Measurements from ENCODE around the gene ZBTB24.
A peak's percentile ranks its signal among the peaks of the same experiment; 100 is the strongest.
"Not testable (repeated sequence)": the region's sequence is repeated elsewhere in the genome, so short reads cannot be mapped to it uniquely, and the experiment has no call there.

ZBTB24 gene

DNA sequence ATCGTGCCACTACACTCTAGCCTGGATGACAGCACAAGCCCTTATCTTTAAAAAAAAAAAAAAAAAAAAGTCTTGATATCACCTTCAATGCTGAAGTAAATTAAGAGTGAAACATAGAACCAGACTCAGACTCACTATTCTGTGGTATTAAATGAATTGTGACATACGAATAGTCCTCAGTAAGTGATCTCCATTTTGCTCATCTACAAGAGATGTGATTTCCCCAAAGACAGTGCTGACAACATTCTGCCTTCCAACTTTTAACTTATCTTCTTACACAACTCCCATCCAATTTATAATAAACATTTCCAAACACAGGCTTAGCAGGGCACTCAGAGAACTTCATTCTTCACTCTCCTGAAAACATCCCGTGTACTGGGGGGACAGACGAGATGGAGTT is 8.0 kb downstream of the ZBTB24 start:
- Histone ChIP-seq H3K27ac (no peak overlapping the region), H3K4me3 (no peak overlapping the region)

DNA sequence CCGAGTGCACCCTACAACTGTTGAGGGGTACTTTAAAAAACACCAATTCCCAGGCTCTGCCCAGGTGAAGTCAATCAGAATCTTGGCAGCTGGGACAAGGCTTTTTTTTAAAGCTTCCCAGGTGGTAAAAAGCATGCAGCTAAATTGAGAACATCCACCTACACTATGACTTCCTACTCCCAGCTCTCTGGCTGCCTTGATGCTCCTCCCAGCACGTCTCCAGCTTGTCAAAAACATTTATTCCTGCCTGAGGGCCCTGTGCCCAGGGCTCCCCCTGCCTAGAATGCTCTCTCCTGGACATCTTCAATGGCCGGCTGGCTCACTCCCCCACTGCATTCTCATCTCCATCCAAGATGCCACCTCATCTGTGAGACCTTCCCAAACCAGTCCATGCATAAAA is 9.9 kb downstream of the ZBTB24 start:
- Histone ChIP-seq H3K27ac (no peak overlapping the region), H3K4me3 (no peak overlapping the region)

DNA sequence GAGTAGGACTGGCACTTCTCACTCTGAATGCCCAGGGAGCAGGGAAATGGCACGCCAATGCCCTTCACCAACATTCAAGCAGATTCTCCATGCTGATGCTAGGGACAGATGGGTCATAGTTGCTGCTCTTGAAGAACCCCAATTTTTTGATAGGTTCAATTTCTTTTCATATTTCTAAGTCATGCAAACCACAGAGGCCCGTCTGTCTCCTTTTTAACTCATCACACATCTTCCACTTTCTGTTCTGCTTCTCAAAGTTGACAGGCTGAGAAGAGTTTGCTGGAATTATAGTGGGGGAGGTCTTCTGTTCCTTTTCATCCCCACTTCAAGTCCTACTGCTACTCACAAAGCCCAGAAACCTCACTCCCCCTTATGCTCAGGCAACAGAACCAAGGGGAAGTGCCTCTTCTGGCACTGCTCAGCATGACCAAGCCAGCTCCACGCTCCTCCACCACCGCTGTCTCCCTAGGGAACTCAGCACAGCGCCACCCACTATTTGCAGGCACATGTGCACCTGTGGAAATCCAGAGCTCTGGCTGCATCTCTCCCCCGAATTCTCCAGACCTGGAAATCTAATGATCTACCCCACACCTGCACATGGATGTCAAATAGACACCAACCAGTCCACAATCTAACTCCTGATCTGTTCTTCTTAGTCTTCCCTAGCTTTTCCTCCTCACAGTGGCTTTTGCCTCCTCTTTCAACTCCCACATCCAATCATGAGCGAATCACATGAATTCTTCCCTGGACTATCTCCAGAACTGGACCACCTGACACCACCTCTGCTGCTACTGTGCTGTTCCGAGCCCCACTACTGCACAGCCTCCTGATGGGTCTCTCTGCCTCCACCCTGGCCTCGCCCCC is 10.7 kb downstream of the ZBTB24 start:
- Histone ChIP-seq H3K4me3 (no peak overlapping the region), H3K27ac (no peak overlapping the region)

GRCh38 chr6:109471105-109471810 is 11.8 kb downstream of the ZBTB24 start:
- H3K4me3 ChIP-seq, result no peak overlapping the region
- no peak overlapping the region for H3K27ac ChIP-seq

- Histone ChIP-seq H3K27ac (no peak overlapping the region), H3K4me3 (no peak overlapping the region)
Observed at GRCh38 chr6:109469591-109470189, 13.3 kb downstream of the ZBTB24 start.

DNA sequence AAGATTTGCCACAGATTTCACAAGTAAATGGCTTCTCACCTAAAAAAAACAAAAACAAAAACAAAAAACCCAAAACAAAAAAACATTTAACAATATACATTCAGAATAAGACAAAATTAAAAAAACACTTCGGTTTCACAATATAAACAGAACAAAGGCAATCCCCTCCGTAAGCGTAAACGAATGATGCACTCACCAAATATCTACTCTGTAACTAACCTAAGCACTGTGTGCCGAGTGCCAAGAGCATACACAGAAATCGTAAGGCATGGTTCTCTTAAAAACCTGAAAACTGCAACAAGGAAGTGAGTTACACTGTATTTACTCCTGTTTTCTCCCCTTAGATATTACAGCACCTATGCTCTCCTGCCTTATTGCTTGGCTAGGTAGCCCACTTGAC is 15.3 kb downstream of the ZBTB24 start:
- H3K4me3 ChIP-seq, result no peak overlapping the region
- no peak overlapping the region for H3K27ac ChIP-seq

DNA sequence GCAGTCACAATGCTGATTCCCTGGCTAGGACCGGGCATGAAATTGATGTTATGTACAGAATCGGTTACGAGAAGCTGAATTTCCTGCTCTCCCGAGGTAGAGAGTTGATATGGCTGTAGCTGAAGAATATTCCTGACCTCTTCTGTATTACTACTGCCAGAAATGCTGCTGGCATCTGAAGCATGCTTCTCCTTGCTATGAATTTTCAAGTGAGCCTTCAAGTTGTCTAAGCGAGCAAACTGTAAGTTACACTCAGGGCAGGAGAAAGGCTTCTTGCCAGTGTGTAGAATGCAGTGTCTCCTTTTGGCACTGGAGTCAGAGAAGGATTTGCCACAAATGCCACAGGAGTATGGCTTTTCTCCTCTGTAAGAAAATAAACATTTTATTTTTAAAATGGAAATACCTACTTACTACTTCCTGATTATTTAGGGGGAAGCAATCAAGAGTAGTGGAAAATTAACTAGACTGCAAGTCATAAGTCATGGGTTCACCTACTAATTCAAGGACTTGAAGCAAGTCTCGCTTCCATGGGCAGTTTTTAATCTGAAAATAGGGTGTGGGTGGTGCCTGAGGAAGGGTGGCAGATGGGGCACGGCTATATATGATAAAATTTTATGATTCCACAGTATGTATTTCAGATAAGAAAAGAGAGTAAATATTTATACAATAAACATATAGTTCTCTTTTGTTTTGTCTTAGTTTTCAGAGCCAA is 16.7 kb downstream of the ZBTB24 start:
- Histone ChIP-seq H3K27ac (no peak overlapping the region), H3K4me3 (no peak overlapping the region)

- no peak overlapping the region for H3K27ac ChIP-seq
- no peak overlapping the region for H3K4me3 ChIP-seq
Observed at GRCh38 chr6:109465772-109466171, 17.2 kb downstream of the ZBTB24 start.

- Histone ChIP-seq H3K4me3 (no peak overlapping the region), H3K27ac (peak overlapping the region in 5 of 21 experiments; percentile 38 to 60 (median 45))
Observed at GRCh38 chr6:109461733-109462526, 21.1 kb downstream of the ZBTB24 start.

- H3K27ac ChIP-seq, result peak overlapping the region in 3 of 21 experiments; percentile 38 to 98 (median 40)
- H3K4me3 ChIP-seq, result not testable (repeated sequence)
Observed at GRCh38 chr6:109461205-109461604, 21.8 kb downstream of the ZBTB24 start.

DNA sequence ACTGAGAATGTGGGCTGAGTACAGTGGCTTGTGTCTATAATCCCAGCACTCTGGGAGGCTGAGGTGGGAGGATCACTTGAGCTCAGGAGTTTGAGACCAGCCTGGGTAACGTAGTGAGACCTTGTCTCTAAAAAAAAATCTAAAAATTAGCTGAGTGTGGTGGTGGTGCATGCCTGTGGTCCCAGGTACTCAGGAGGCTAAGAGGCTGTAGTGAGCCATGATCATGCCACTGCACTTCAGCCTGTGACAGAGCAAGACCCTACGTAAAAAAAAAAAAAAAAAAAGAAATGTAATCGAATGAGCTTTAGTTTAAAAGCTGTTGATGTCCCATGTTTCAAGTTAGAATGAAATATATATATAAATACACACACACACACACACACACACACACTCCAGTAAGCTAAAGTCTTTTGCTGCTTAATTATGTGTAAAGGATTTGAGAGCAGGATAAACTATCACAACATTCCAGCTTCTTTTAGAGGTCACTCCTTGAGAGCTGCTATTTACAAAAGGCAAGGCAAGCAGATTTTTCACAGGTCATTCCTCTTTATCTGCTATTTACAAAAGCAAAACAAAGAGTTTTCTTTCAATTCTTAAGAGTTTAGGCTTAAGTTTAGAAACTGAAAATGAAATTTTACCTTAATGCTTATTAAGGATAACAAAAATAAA is 22.7 kb downstream of the ZBTB24 start:
- no peak overlapping the region for H3K4me3 ChIP-seq
- peak overlapping the region in 4 of 21 experiments; percentile 6 to 98 (median 32) for H3K27ac ChIP-seq

DNA sequence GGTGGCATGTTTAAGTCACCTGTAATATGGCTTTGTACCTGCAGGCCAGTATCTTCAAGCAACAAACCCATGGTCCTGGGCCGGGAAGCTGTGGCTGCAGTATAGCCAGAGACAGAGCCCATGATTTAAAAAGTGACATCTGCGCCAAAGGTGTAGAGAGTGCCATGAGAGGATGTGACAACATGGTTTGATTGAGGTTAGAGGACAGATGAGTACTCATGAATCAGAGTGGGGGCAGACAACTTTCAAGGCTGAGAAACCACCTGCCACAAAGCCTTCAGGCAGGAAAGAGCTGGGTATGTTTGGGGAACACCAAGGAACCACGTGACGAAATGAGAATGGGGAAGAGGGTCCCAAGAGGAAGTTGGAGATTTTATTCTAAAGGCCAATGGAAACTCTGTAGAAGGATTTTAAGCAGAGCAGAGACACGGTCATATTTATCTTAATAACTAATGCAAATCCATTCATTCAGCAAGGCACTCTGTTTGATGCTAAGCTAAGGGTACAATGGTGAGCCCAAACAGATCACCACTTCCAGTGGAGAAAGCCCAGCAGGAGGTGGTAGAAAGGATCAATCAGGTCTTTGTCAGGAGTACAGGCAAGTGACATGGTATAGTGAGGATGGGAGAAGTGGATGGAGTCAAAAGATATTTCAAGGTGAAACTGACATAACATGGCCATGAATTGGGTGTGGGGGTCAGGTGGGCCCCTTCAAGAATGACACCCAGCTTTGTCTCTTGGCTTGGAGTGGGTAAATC is 24.1 kb downstream of the ZBTB24 start:
- H3K27ac ChIP-seq, result peak overlapping the region in 12 of 21 experiments; percentile 6 to 98 (median 42)
- no peak overlapping the region for H3K4me3 ChIP-seq

- no peak overlapping the region for H3K4me3 ChIP-seq
- peak overlapping the region in 17 of 21 experiments; percentile 16 to 98 (median 89) for H3K27ac ChIP-seq
Observed at GRCh38 chr6:109457562-109457996, 25.4 kb downstream of the ZBTB24 start.

- Histone ChIP-seq H3K4me3 (peak overlapping the region in 6 of 7 experiments; percentile 49 to 73 (median 68)), H3K27ac (peak overlapping the region in 20 of 21 experiments; percentile 81 to 98 (median 90))
Observed at GRCh38 chr6:109456710-109457561, 26.1 kb downstream of the ZBTB24 start.

GRCh38 chr6:109456111-109456583 is 26.9 kb downstream of the ZBTB24 start:
- Histone ChIP-seq H3K4me3 (peak overlapping the region; percentile 49 to 77 (median 71)), H3K27ac (peak overlapping the region in 20 of 21 experiments; percentile 81 to 98 (median 90))

DNA sequence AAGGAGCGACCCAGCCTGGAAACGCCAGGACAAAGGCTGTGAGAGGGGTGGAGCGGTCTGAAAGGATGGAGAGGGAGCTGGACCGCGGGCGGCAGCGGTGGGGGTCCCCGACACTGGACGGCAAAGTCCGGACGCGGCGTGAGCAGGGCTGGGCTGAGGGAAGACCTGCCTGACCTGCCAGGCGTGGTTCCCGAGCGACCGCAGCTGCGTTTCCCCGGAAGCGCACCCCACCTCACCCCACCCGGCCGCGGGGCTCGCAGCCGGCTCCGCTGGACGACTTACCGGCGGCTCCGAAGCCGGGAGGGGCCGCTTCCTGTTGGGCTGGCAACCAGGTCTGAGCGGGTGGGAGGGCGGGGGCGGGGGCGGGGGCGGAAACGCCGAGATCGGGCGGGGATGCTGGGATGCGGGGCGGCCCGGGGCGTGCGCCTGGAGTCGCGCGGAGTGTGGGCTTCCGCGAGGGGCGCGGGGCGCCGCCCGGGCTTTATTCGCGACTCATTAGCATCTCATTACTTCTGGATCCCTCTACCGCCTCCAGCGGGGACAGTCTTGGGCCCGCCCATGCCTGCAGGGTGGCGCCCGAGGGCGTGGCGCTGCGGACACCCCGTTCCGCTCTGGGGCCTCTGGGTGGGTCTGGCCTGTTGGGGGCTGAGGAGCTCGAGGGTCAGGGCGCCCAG is 27.4 kb downstream of the ZBTB24 start, which contains the start of gene MICAL1:
TSS of gene MICAL1 (minus strand) at position 336 of the 674 bp plus-strand sequence. CDS start 1,576 bp downstream, outside the sequence.
- Histone ChIP-seq H3K27ac (peak within 1 kb of the TSS; percentile 52 to 98 (median 89)), H3K4me3 (peak within 1 kb of the TSS; percentile 49 to 77 (median 71))

All from skin epidermis (tissue), 12 donors.